ENCODE measurements around the gene PLA2G2F. TPM values are rescaled to one million over a fixed set of nuclear protein-coding genes. Genes with fewer than 3 reads are reported as not detected.

Gene PLA2G2F
- total RNA-seq, 6 experiments from 2014 or later, result not detected

GRCh38 chr1:20109223-20109856 lies 29.8 kb upstream of the PLA2G2F start:
- no peak for DNase-seq
- H3K4me3 Mint-ChIP-seq, result no peak overlapping the region
- peak; percentile 23; the same call in 1 of the 2 replicates for TF ChIP-seq CTCF (IDR thresholded peaks at IDR 0.05)
- no peaks in the 10 kb centered on the region for H3K4me1 Mint-ChIP-seq (ENCODE audit: low read depth)
- peaks cover 24% of the 10 kb centered on the region for H3K27me3 Mint-ChIP-seq (ENCODE audit: insufficient read depth)
- no peaks in the 10 kb centered on the region for H3K36me3 Mint-ChIP-seq (ENCODE audit: low read depth)
- no peak overlapping the region for H3K27ac Mint-ChIP-seq
- H3K9me3 Mint-ChIP-seq, result no peaks in the 10 kb centered on the region

GRCh38 chr1:20110679-20111078 lies 28.4 kb upstream of the PLA2G2F start:
- H3K27me3 Mint-ChIP-seq (ENCODE audit: insufficient read depth), result peaks cover 27% of the 10 kb centered on the region
- no peak overlapping the region for H3K4me3 Mint-ChIP-seq
- no peak for TF ChIP-seq CTCF (IDR thresholded peaks at IDR 0.05)
- H3K4me1 Mint-ChIP-seq (ENCODE audit: low read depth), result no peaks in the 10 kb centered on the region
- DNase-seq, result peak; percentile 8
- H3K27ac Mint-ChIP-seq, result no peak overlapping the region
- H3K36me3 Mint-ChIP-seq (ENCODE audit: low read depth), result no peaks in the 10 kb centered on the region
- H3K9me3 Mint-ChIP-seq, result no peaks in the 10 kb centered on the region

GRCh38 chr1:20111452-20111851 lies 27.7 kb upstream of the PLA2G2F start:
- Mint-ChIP-seq H3K27me3 (ENCODE audit: insufficient read depth) (peaks cover 35% of the 10 kb centered on the region), H3K27ac (no peak overlapping the region), H3K4me3 (no peak overlapping the region), H3K4me1 (ENCODE audit: low read depth) (no peaks in the 10 kb centered on the region), H3K36me3 (ENCODE audit: low read depth) (no peaks in the 10 kb centered on the region), H3K9me3 (no peaks in the 10 kb centered on the region)
- no peak for TF ChIP-seq CTCF (IDR thresholded peaks at IDR 0.05)
- no peak for DNase-seq

- Mint-ChIP-seq H3K27ac (no peak overlapping the region), H3K36me3 (ENCODE audit: low read depth) (no peaks in the 10 kb centered on the region), H3K9me3 (no peaks in the 10 kb centered on the region), H3K4me1 (ENCODE audit: low read depth) (no peaks in the 10 kb centered on the region), H3K4me3 (no peak overlapping the region), H3K27me3 (ENCODE audit: insufficient read depth) (peaks cover 28% of the 10 kb centered on the region)
- DNase-seq, result no peak
- TF ChIP-seq CTCF (IDR thresholded peaks at IDR 0.05), result no peak
Observed at GRCh38 chr1:20112279-20113000, 26.7 kb upstream of the PLA2G2F start.

- no peaks in the 10 kb centered on the region for H3K4me1 Mint-ChIP-seq (ENCODE audit: low read depth)
- no peak for TF ChIP-seq CTCF (IDR thresholded peaks at IDR 0.05)
- peaks cover 32% of the 10 kb centered on the region for H3K27me3 Mint-ChIP-seq (ENCODE audit: insufficient read depth)
- no peaks in the 10 kb centered on the region for H3K9me3 Mint-ChIP-seq
- no peak for DNase-seq
- H3K36me3 Mint-ChIP-seq (ENCODE audit: low read depth), result no peaks in the 10 kb centered on the region
- H3K27ac Mint-ChIP-seq, result no peak overlapping the region
- H3K4me3 Mint-ChIP-seq, result no peak overlapping the region
Observed at GRCh38 chr1:20114021-20114648, 25.0 kb upstream of the PLA2G2F start.
